HEK293 (cell line): Measurements from ENCODE around the gene AKT1.

Experiments
- CTCF ChIP-seq: fragments of 450-650 bp; formaldehyde crosslinking; IDR thresholded peaks from 2 replicates; pipeline ENCODE4 v1.5.1; 2016; ENCODE audit warnings: missing biosample characterization, missing genetic modification characterization
- GFI1B ChIP-seq: fragments of 450-650 bp; formaldehyde crosslinking; IDR thresholded peaks from 2 replicates; pipeline ENCODE4 v1.5.1; 2016; ENCODE audit warnings: missing biosample characterization, missing genetic modification characterization
- GLIS2 ChIP-seq: fragments of 450-650 bp; formaldehyde crosslinking; IDR thresholded peaks from 2 replicates; pipeline ENCODE4 v1.5.1; 2016; ENCODE audit warnings: missing biosample characterization, missing genetic modification characterization
- HOXD13 ChIP-seq: sonication (generic); formaldehyde crosslinking; IDR thresholded peaks from 2 replicates; pipeline ENCODE4 v1.8.0; 2022; ENCODE audit warnings: missing genetic modification reagents, borderline replicate concordance
- INSM2 ChIP-seq: fragments of 450-650 bp; formaldehyde crosslinking; IDR thresholded peaks from 2 replicates; pipeline ENCODE4 v1.5.1; 2016; ENCODE audit warnings: missing biosample characterization, missing genetic modification characterization
- KLF10 ChIP-seq: fragments of 450-650 bp; IDR thresholded peaks from 2 replicates; pipeline ENCODE4 v1.5.1; 2018; ENCODE audit warnings: missing biosample characterization, mild to moderate bottlenecking, missing genetic modification characterization
- KLF16 ChIP-seq: fragments of 450-650 bp; formaldehyde crosslinking; IDR thresholded peaks from 2 replicates; pipeline ENCODE4 v1.5.1; 2017; ENCODE audit warnings: missing biosample characterization, missing genetic modification characterization
- KLF9 ChIP-seq: fragments of 450-650 bp; formaldehyde crosslinking; IDR thresholded peaks from 2 replicates; pipeline ENCODE4 v1.5.1; 2016; ENCODE audit warnings: missing biosample characterization, missing genetic modification characterization, low read depth
- REPIN1 ChIP-seq: fragments of 450-650 bp; formaldehyde crosslinking; IDR thresholded peaks from 2 replicates; pipeline ENCODE4 v1.5.1; 2017; ENCODE audit warnings: missing biosample characterization, missing genetic modification characterization, low read depth
- SETDB1 ChIP-seq: IDR thresholded peaks from one replicate; pipeline ENCODE4 v1.6.1; 2017; ENCODE audit warnings: mild to moderate bottlenecking, low read length, moderate library complexity, mixed read lengths; ENCODE audit not compliant: insufficient read length
- SP2 ChIP-seq: fragments of 450-650 bp; formaldehyde crosslinking; IDR thresholded peaks from 2 replicates; pipeline ENCODE4 v1.5.1; 2016; ENCODE audit warnings: missing biosample characterization, missing genetic modification characterization
- ZBTB1 ChIP-seq: fragments of 450-650 bp; formaldehyde crosslinking; IDR thresholded peaks from 2 replicates; pipeline ENCODE4 v1.5.1; 2016; ENCODE audit warnings: missing biosample characterization, missing genetic modification characterization
- ZBTB17 ChIP-seq: fragments of 450-650 bp; formaldehyde crosslinking; IDR thresholded peaks from 2 replicates; pipeline ENCODE4 v1.5.1; 2016; ENCODE audit warnings: missing biosample characterization, missing genetic modification characterization
- ZBTB20 ChIP-seq: fragments of 450-650 bp; formaldehyde crosslinking; IDR thresholded peaks from 2 replicates; pipeline ENCODE4 v1.5.1; 2016; ENCODE audit warnings: missing biosample characterization, missing genetic modification characterization
- ZEB2 ChIP-seq: fragments of 450-650 bp; formaldehyde crosslinking; IDR thresholded peaks from 2 replicates; pipeline ENCODE4 v1.5.1; 2016; ENCODE audit warnings: missing biosample characterization, missing genetic modification characterization
- ZFP41 ChIP-seq: fragments of 450-650 bp; formaldehyde crosslinking; IDR thresholded peaks from 2 replicates; pipeline ENCODE4 v1.5.1; 2016; ENCODE audit warnings: missing biosample characterization, missing genetic modification characterization, borderline replicate concordance
- ZNF174 ChIP-seq: fragments of 450-650 bp; formaldehyde crosslinking; IDR thresholded peaks from 2 replicates; pipeline ENCODE4 v1.5.0; 2017; ENCODE audit warnings: missing biosample characterization, mild to moderate bottlenecking, missing genetic modification characterization
- ZNF266 ChIP-seq: fragments of 450-650 bp; formaldehyde crosslinking; IDR thresholded peaks from 2 replicates; pipeline ENCODE4 v1.5.1; 2016; ENCODE audit warnings: missing biosample characterization, missing genetic modification characterization, low read depth
- ZNF302 ChIP-seq: fragments of 450-650 bp; formaldehyde crosslinking; IDR thresholded peaks from 2 replicates; pipeline ENCODE4 v1.5.1; 2016; ENCODE audit warnings: missing biosample characterization, missing genetic modification characterization, low read depth
- ZNF335 ChIP-seq: fragments of 450-650 bp; formaldehyde crosslinking; conservative IDR thresholded peaks from 2 replicates; pipeline ENCODE4 v1.5.1; 2016; ENCODE audit warnings: missing biosample characterization, missing genetic modification characterization
- ZNF394 ChIP-seq: fragments of 450-650 bp; formaldehyde crosslinking; IDR thresholded peaks from 2 replicates; pipeline ENCODE4 v1.5.1; 2016; ENCODE audit warnings: missing biosample characterization, missing genetic modification characterization, mild to moderate bottlenecking, moderate library complexity, borderline replicate concordance
- ZNF398 ChIP-seq: fragments of 450-650 bp; formaldehyde crosslinking; IDR thresholded peaks from 2 replicates; pipeline ENCODE4 v1.5.1; 2017; ENCODE audit warnings: missing biosample characterization, missing genetic modification characterization
- ZNF560 ChIP-seq: fragments of 450-650 bp; formaldehyde crosslinking; IDR thresholded peaks from 2 replicates; pipeline ENCODE4 v1.5.1; 2017; ENCODE audit warnings: missing biosample characterization, missing genetic modification characterization, borderline replicate concordance
- ZNF596 ChIP-seq: fragments of 450-650 bp; IDR thresholded peaks from 2 replicates; pipeline ENCODE4 v1.5.0; 2018; ENCODE audit warnings: missing biosample characterization, mild to moderate bottlenecking, missing genetic modification characterization, moderate library complexity
- ZNF76 ChIP-seq: fragments of 450-650 bp; formaldehyde crosslinking; IDR thresholded peaks from 2 replicates; pipeline ENCODE4; 2016; ENCODE audit warnings: low read depth, missing biosample characterization, missing genetic modification characterization, borderline replicate concordance
- ZNF830 ChIP-seq: fragments of 450-650 bp; IDR thresholded peaks from 2 replicates; pipeline ENCODE4 v1.5.0; 2018; ENCODE audit warnings: missing biosample characterization, missing genetic modification characterization, low read depth, mild to moderate bottlenecking, moderate library complexity
- ZSCAN16 ChIP-seq: fragments of 450-650 bp; formaldehyde crosslinking; IDR thresholded peaks from 2 replicates; pipeline ENCODE4 v1.5.1; 2016; ENCODE audit warnings: missing biosample characterization, missing genetic modification characterization
- ZSCAN30 ChIP-seq: fragments of 450-650 bp; IDR thresholded peaks from 2 replicates; pipeline ENCODE4 v1.5.1; 2018; ENCODE audit warnings: missing biosample characterization, mild to moderate bottlenecking, missing genetic modification characterization, moderate library complexity
- ZXDB ChIP-seq: fragments of 450-650 bp; formaldehyde crosslinking; IDR thresholded peaks from 2 replicates; pipeline ENCODE4 v1.5.1; 2016; ENCODE audit warnings: missing biosample characterization, missing genetic modification characterization
- TF ChIP-seq, protein P1 (sequence below): fragments of 450-650 bp; formaldehyde crosslinking; IDR thresholded peaks from 2 replicates; pipeline ENCODE4 v1.5.1; 2016; ENCODE audit warnings: missing biosample characterization, missing genetic modification characterization, borderline replicate concordance
- TF ChIP-seq, protein P2 (sequence below): fragments of 450-650 bp; formaldehyde crosslinking; IDR thresholded peaks from 2 replicates; pipeline ENCODE4 v1.5.1; 2016; ENCODE audit warnings: missing biosample characterization, missing genetic modification characterization

Gene AKT1

DNA sequence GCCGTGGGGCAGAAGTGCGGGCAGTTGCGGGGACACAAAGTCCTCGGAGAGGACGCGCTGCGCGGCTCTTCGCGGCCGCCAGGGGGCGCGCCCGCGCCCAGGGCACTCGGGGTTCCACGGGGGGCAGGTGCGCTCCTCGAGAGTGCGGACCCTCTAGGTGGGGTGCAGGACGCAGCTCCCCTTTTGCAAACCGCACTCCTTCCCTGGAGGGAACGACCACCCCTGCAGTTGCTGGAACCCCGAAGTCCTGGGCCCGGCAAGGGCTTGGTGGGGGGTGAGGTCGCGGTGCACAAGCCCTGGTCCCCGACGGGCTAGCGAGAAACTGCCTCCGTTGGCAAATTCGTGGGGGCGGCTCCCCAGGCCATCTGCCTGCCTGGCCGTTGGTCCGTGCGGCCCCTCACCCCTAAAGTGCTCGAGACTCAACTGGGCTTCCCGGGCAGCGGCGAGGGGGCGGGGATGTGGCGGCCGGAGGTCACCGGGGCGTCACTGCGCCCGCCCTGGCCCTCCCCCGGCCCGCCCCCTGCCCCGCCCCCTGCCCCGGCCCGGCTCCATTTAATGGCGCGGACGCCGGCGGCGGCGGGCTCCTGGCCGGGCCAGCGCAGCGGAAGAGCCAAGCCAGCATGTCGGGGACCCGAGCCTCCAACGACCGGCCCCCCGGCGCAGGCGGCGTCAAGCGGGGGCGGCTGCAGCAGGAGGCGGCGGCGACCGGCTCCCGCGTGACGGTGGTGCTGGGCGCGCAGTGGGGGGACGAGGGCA lies 71.7 kb downstream of the AKT1 start, which contains the start of gene ADSS1 (continued):
- TF ChIP-seq KLF10 (tag by site-specific recombination) (peak; percentile 76), ZBTB17 (tag by site-specific recombination) (peak; percentile 65; the same call in 1 of the 2 replicates), ZFP41 (tag by site-specific recombination) (no peak), ZSCAN16 (tag by site-specific recombination) (no peak), ZNF76 (tag by site-specific recombination) (0 out of 2 replicates have a peak, but pooled peaks have one; percentile 28), ZNF560 (tag by site-specific recombination) (no peak), ZNF174 (no peak), SETDB1 (no peak), REPIN1 (peak; percentile 39; the same call in 1 of the 2 replicates), CTCF (peak; percentile 89), KLF16 (tag by site-specific recombination) (peak; percentile 75), HOXD13 (CRISPR knock-in tag) (no peak), KLF9 (tag by site-specific recombination) (peak; percentile 84), ZNF398 (tag by site-specific recombination) (peak; percentile 21; the same call in 1 of the 2 replicates), SP2 (tag by site-specific recombination) (peak; percentile 57), ZNF335 (peak; percentile 42), ZSCAN30 (tag by site-specific recombination) (peak; percentile 73; the same call in 1 of the 2 replicates), INSM2 (tag by site-specific recombination) (peak; percentile 51; the same call in 1 of the 2 replicates), ZNF394 (tag by site-specific recombination) (no peak), ZNF302 (no peak), GLIS2 (tag by site-specific recombination) (peak; percentile 96), ZBTB1 (tag by site-specific recombination) (0 out of 2 replicates have a peak, but pooled peaks have one; percentile 71), GFI1B (no peak), ZNF830 (tag by site-specific recombination) (no peak), ZNF596 (tag by site-specific recombination) (0 out of 2 replicates have a peak, but pooled peaks have one; percentile 21), ZBTB20 (tag by site-specific recombination) (peak; percentile 33; the same call in 1 of the 2 replicates), ZEB2 (tag by site-specific recombination) (peak; percentile 81; the same call in 1 of the 2 replicates), ZXDB (tag by site-specific recombination) (peak; percentile 65), ZNF266 (tag by site-specific recombination) (no peak)
- TF ChIP-seq, protein P1, sequence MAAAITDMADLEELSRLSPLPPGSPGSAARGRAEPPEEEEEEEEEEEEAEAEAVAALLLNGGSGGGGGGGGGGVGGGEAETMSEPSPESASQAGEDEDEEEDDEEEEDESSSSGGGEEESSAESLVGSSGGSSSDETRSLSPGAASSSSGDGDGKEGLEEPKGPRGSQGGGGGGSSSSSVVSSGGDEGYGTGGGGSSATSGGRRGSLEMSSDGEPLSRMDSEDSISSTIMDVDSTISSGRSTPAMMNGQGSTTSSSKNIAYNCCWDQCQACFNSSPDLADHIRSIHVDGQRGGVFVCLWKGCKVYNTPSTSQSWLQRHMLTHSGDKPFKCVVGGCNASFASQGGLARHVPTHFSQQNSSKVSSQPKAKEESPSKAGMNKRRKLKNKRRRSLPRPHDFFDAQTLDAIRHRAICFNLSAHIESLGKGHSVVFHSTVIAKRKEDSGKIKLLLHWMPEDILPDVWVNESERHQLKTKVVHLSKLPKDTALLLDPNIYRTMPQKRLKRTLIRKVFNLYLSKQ (tag by site-specific recombination), result 0 out of 2 replicates have a peak, but pooled peaks have one; percentile 6
- TF ChIP-seq, protein P2, sequence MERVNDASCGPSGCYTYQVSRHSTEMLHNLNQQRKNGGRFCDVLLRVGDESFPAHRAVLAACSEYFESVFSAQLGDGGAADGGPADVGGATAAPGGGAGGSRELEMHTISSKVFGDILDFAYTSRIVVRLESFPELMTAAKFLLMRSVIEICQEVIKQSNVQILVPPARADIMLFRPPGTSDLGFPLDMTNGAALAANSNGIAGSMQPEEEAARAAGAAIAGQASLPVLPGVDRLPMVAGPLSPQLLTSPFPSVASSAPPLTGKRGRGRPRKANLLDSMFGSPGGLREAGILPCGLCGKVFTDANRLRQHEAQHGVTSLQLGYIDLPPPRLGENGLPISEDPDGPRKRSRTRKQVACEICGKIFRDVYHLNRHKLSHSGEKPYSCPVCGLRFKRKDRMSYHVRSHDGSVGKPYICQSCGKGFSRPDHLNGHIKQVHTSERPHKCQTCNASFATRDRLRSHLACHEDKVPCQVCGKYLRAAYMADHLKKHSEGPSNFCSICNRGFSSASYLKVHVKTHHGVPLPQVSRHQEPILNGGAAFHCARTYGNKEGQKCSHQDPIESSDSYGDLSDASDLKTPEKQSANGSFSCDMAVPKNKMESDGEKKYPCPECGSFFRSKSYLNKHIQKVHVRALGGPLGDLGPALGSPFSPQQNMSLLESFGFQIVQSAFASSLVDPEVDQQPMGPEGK (tag by site-specific recombination), result peak; percentile 90
